A204.1 (cell line): ENCODE measurements around the gene MTA1.

Source experiments
- FAIRE-seq: peaks from 2 replicates; lab custom pipeline; 2012; peaks lifted over from hg19 to GRCh38; lab: Jason Lieb, UNC

Gene MTA1

GRCh38 chr14:105446971-105447370 is 27.3 kb downstream of the MTA1 start:
- FAIRE-seq, result no peak

- FAIRE-seq, result no peak
Observed at GRCh38 chr14:105447651-105448640, 28.3 kb downstream of the MTA1 start.

GRCh38 chr14:105448706-105449111 is 29.1 kb downstream of the MTA1 start:
- no peak for FAIRE-seq

GRCh38 chr14:105449276-105450122 is 29.9 kb downstream of the MTA1 start:
- no peak for FAIRE-seq

- FAIRE-seq, result no peak
Observed at GRCh38 chr14:105450123-105450505, 30.5 kb downstream of the MTA1 start.

GRCh38 chr14:105450864-105451720 is 31.5 kb downstream of the MTA1 start:
- no peak for FAIRE-seq

GRCh38 chr14:105452963-105453362 is 33.3 kb downstream of the MTA1 start:
- no peak for FAIRE-seq

GRCh38 chr14:105453847-105454246 is 34.2 kb downstream of the MTA1 start:
- no peak for FAIRE-seq

- no peak for FAIRE-seq
Observed at GRCh38 chr14:105455086-105455640, 35.5 kb downstream of the MTA1 start.

- no peak for FAIRE-seq
Observed at GRCh38 chr14:105455766-105456660, 36.4 kb downstream of the MTA1 start.

GRCh38 chr14:105456736-105457617 is 37.4 kb downstream of the MTA1 start:
- no peak for FAIRE-seq

GRCh38 chr14:105458010-105458409 is 38.4 kb downstream of the MTA1 start:
- FAIRE-seq, result no peak

GRCh38 chr14:105458571-105458970 is 38.9 kb downstream of the MTA1 start:
- FAIRE-seq, result no peak

- FAIRE-seq, result no peak
Observed at GRCh38 chr14:105460116-105460515, 40.5 kb downstream of the MTA1 start.

- no peak for FAIRE-seq
Observed at GRCh38 chr14:105460616-105461015, 41.0 kb downstream of the MTA1 start.

- FAIRE-seq, result no peak
Observed at GRCh38 chr14:105461903-105462302, 42.3 kb downstream of the MTA1 start.

GRCh38 chr14:105464501-105464900 is 44.9 kb downstream of the MTA1 start:
- no peak for FAIRE-seq

- FAIRE-seq, result no peak
Observed at GRCh38 chr14:105465209-105466031, 45.8 kb downstream of the MTA1 start.
